WTC11 (cell line): ENCODE results near the gene ZNF155. TPM values are rescaled to one million over a fixed set of nuclear protein-coding genes. Genes with fewer than 3 reads are reported as not detected.

Source experiments
- ATAC-seq: fragments of 200-7000 bp; cut with Tn5 transposase; 2 replicates; pipeline ENCODE4 v1.10.0; 2021; ENCODE audit warnings: mild to moderate bottlenecking, moderate library complexity
- CTCF ChIA-PET: fragments of 300-600 bp; sonication (Branson Sonifier 250); formaldehyde crosslinking; loops from one replicate; lab custom pipeline; 2021; ENCODE audit warnings: antibody characterized with exemption; lab: Charles Lee
- POLR2A ChIA-PET: fragments of 350-600 bp; sonication (Branson Sonifier 250); formaldehyde crosslinking; loops from one replicate; lab custom pipeline; 2021; ENCODE audit warnings: antibody characterized with exemption; lab: Charles Lee
- DNase-seq: peaks from one replicate; pipeline ENCODE4 v3.0.0; 2021; ENCODE audit warnings: low spot score
- H3K27ac Mint-ChIP-seq: 2 replicates; pipeline ENCODE4 v1.8.0; 2021; ENCODE audit warnings: mixed read lengths
- H3K27me3 Mint-ChIP-seq: 2 replicates; pipeline ENCODE4 v1.8.0; 2021; ENCODE audit warnings: low read depth, mild to moderate bottlenecking, moderate library complexity, mixed read lengths
- H3K36me3 Mint-ChIP-seq: 2 replicates; pipeline ENCODE4 v1.8.0; 2021; ENCODE audit warnings: mixed read lengths
- H3K4me1 Mint-ChIP-seq: 2 replicates; pipeline ENCODE4 v1.8.0; 2022; ENCODE audit warnings: mixed read lengths
- H3K4me3 Mint-ChIP-seq: 2 replicates; pipeline ENCODE4 v1.8.0; 2021; ENCODE audit warnings: mild to moderate bottlenecking, moderate library complexity, mixed read lengths
- H3K9me3 Mint-ChIP-seq: 2 replicates; pipeline ENCODE4 v1.8.0; 2021; ENCODE audit warnings: mixed read lengths
- ESRRA ChIP-seq: sonication (generic); formaldehyde crosslinking; IDR thresholded peaks from 2 replicates; pipeline ENCODE4 v1.8.1; 2022; ENCODE audit warnings: mild to moderate bottlenecking, missing genetic modification reagents, borderline replicate concordance
- FOXK1 ChIP-seq: sonication (generic); formaldehyde crosslinking; IDR thresholded peaks from 2 replicates; pipeline ENCODE4 v1.8.0; 2022; ENCODE audit warnings: mild to moderate bottlenecking, moderate library complexity, missing genetic modification reagents
- NFYB ChIP-seq: sonication (generic); formaldehyde crosslinking; conservative IDR thresholded peaks from 2 replicates; pipeline ENCODE4 v1.8.0; 2022; ENCODE audit warnings: low read depth, missing genetic modification reagents
- NR1H2 ChIP-seq: sonication (generic); formaldehyde crosslinking; IDR thresholded peaks from 2 replicates; pipeline ENCODE4 v1.9.0; 2021; ENCODE audit warnings: mild to moderate bottlenecking, moderate library complexity, missing genetic modification reagents
- SP1 ChIP-seq: sonication (generic); formaldehyde crosslinking; conservative IDR thresholded peaks from 2 replicates; pipeline ENCODE4 v1.8.1; 2022; ENCODE audit warnings: missing genetic modification reagents
- TP53 ChIP-seq: sonication (generic); formaldehyde crosslinking; IDR thresholded peaks from 2 replicates; pipeline ENCODE4 v1.8.1; 2023; ENCODE audit warnings: mild to moderate bottlenecking, missing genetic modification reagents
- ZNF423 ChIP-seq: fragments of 250-450 bp; sonication (Bioruptor Pico); IDR thresholded peaks from 2 replicates; pipeline ENCODE4 v2.1.2; 2022; ENCODE audit warnings: mild to moderate bottlenecking, moderate library complexity
- total RNA-seq: library from RNA; stranded (reverse); gene quantifications from 3 replicates; pipeline ENCODE4 v1.2.3, GENCODE V29; 2021
- TF ChIP-seq, protein P1 (sequence below): sonication (generic); formaldehyde crosslinking; conservative IDR thresholded peaks from 2 replicates; pipeline ENCODE4 v1.8.1; 2023; ENCODE audit warnings: mild to moderate bottlenecking, low read depth, missing genetic modification reagents, moderate library complexity
- TF ChIP-seq, protein P2 (sequence below): sonication (generic); formaldehyde crosslinking; IDR thresholded peaks from 2 replicates; pipeline ENCODE4 v1.8.1; 2023; ENCODE audit warnings: mild to moderate bottlenecking, missing genetic modification reagents
- TF ChIP-seq, protein P3 (sequence below): fragments of 250-450 bp; sonication (Bioruptor Pico); IDR thresholded peaks from 2 replicates; pipeline ENCODE4 v1.9.0; 2021; ENCODE audit warnings: mild to moderate bottlenecking, borderline replicate concordance

Gene ZNF155
- total RNA-seq, 1 experiment from 2014 or later, result 10.2 TPM

DNA sequence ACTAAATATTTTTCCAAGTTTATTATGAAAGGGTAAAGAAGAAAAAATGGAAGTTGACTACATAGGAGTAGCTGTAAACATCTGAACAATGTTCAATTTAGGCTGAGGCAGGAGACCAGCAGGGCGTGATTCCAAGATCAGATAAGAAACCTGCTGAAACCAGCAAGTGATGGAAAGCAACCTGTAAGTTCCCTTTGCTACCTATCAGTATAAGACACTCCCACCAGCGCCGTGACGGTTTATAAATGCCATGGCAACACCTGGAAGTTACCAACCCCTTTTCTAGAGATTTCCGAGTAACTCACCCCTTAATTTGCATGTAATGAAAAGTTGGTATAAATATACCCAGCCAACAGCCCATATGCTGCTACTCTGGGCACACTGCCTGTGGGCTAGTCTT lies 47.8 kb upstream of the ZNF155 start:
- Mint-ChIP-seq H3K4me3 (peak overlapping the region; percentile 92), H3K4me1 (peaks cover 6% of the 10 kb centered on the region), H3K9me3 (peaks cover 33% of the 10 kb centered on the region), H3K36me3 (peaks cover 19% of the 10 kb centered on the region), H3K27ac (no peak overlapping the region), H3K27me3 (peaks cover 28% of the 10 kb centered on the region)
- ChIA-PET POLR2A (no interaction called here), CTCF (interaction anchor here (0.5 to 1.0 kb wide), 3 partner anchors 33 to 791 kb away, joined by 3 to 4 read pairs (median 3); no protein-coding TSS in a partner anchor)
- no peak for TF ChIP-seq ESRRA (CRISPR knock-in tag)
- no peak for TF ChIP-seq SP1
- TF ChIP-seq NFYB (CRISPR knock-in tag), result no peak
- TF ChIP-seq, protein P1, sequence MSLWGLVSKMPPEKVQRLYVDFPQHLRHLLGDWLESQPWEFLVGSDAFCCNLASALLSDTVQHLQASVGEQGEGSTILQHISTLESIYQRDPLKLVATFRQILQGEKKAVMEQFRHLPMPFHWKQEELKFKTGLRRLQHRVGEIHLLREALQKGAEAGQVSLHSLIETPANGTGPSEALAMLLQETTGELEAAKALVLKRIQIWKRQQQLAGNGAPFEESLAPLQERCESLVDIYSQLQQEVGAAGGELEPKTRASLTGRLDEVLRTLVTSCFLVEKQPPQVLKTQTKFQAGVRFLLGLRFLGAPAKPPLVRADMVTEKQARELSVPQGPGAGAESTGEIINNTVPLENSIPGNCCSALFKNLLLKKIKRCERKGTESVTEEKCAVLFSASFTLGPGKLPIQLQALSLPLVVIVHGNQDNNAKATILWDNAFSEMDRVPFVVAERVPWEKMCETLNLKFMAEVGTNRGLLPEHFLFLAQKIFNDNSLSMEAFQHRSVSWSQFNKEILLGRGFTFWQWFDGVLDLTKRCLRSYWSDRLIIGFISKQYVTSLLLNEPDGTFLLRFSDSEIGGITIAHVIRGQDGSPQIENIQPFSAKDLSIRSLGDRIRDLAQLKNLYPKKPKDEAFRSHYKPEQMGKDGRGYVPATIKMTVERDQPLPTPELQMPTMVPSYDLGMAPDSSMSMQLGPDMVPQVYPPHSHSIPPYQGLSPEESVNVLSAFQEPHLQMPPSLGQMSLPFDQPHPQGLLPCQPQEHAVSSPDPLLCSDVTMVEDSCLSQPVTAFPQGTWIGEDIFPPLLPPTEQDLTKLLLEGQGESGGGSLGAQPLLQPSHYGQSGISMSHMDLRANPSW, result no peak
- no peak for DNase-seq
- no peak for ATAC-seq

GRCh38 chr19:43939557-43940260 lies 44.3 kb upstream of the ZNF155 start:
- ATAC-seq (no peak), DNase-seq (no peak)
- CTCF ChIA-PET, result interaction anchor here (1.5 kb wide), 1 partner anchor 11 kb away, joined by 5 read pairs; the partner anchor contains the start of gene ZNF221
- Mint-ChIP-seq H3K9me3 (peaks cover 60% of the 10 kb centered on the region), H3K4me1 (no peaks in the 10 kb centered on the region), H3K27ac (no peak overlapping the region), H3K27me3 (peaks cover 45% of the 10 kb centered on the region), H3K36me3 (peaks cover 6% of the 10 kb centered on the region; the same call in 1 of the 2 replicates), H3K4me3 (no peak overlapping the region)
- POLR2A ChIA-PET, result no interaction called here
- TF ChIP-seq, protein P2, sequence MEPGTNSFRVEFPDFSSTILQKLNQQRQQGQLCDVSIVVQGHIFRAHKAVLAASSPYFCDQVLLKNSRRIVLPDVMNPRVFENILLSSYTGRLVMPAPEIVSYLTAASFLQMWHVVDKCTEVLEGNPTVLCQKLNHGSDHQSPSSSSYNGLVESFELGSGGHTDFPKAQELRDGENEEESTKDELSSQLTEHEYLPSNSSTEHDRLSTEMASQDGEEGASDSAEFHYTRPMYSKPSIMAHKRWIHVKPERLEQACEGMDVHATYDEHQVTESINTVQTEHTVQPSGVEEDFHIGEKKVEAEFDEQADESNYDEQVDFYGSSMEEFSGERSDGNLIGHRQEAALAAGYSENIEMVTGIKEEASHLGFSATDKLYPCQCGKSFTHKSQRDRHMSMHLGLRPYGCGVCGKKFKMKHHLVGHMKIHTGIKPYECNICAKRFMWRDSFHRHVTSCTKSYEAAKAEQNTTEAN (CRISPR knock-in tag), result no peak
- TF ChIP-seq TP53 (CRISPR knock-in tag), result no peak
- TF ChIP-seq NR1H2, result no peak
- no peak for TF ChIP-seq ZNF423 (CRISPR knock-in tag)
- no peak for TF ChIP-seq FOXK1 (CRISPR knock-in tag)
- TF ChIP-seq, protein P3, sequence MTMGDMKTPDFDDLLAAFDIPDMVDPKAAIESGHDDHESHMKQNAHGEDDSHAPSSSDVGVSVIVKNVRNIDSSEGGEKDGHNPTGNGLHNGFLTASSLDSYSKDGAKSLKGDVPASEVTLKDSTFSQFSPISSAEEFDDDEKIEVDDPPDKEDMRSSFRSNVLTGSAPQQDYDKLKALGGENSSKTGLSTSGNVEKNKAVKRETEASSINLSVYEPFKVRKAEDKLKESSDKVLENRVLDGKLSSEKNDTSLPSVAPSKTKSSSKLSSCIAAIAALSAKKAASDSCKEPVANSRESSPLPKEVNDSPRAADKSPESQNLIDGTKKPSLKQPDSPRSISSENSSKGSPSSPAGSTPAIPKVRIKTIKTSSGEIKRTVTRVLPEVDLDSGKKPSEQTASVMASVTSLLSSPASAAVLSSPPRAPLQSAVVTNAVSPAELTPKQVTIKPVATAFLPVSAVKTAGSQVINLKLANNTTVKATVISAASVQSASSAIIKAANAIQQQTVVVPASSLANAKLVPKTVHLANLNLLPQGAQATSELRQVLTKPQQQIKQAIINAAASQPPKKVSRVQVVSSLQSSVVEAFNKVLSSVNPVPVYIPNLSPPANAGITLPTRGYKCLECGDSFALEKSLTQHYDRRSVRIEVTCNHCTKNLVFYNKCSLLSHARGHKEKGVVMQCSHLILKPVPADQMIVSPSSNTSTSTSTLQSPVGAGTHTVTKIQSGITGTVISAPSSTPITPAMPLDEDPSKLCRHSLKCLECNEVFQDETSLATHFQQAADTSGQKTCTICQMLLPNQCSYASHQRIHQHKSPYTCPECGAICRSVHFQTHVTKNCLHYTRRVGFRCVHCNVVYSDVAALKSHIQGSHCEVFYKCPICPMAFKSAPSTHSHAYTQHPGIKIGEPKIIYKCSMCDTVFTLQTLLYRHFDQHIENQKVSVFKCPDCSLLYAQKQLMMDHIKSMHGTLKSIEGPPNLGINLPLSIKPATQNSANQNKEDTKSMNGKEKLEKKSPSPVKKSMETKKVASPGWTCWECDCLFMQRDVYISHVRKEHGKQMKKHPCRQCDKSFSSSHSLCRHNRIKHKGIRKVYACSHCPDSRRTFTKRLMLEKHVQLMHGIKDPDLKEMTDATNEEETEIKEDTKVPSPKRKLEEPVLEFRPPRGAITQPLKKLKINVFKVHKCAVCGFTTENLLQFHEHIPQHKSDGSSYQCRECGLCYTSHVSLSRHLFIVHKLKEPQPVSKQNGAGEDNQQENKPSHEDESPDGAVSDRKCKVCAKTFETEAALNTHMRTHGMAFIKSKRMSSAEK (CRISPR knock-in tag), result no peak

DNA sequence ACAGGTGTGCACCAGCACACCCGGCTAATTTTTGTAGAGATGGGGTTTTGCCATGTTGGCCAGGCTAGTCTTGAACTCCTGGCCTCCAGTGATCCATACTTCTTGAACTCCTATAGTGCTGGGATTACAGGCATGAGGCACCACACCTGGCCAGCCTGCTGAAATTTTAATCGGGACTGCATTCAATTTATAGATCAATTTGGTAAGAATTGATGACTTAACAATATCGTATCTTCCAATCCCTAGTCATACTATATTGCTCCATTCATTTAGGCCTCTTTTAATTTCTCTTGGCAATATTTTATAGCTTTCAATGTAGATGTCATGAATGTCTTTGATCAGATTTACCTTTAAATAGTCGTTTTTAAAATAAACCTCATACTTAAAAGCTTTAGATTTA lies 43.3 kb upstream of the ZNF155 start:
- H3K27ac Mint-ChIP-seq, result no peak overlapping the region
- peaks cover 6% of the 10 kb centered on the region; the same call in 1 of the 2 replicates for H3K36me3 Mint-ChIP-seq
- H3K4me3 Mint-ChIP-seq, result no peak overlapping the region
- H3K4me1 Mint-ChIP-seq, result no peaks in the 10 kb centered on the region
- ATAC-seq, result no peak
- no peak for DNase-seq
- ChIA-PET CTCF (interaction anchor here (1.5 kb wide), 1 partner anchor 10 kb away, joined by 5 read pairs; the partner anchor contains the start of gene ZNF221), POLR2A (no interaction called here)
- TF ChIP-seq ESRRA (CRISPR knock-in tag), result no peak
- peaks cover 68% of the 10 kb centered on the region for H3K9me3 Mint-ChIP-seq
- H3K27me3 Mint-ChIP-seq, result peaks cover 53% of the 10 kb centered on the region
